Duodenal mucosa (tissue), 2 donors: ENCODE results near the gene TMEM255B.

Source experiments
- H3K27ac ChIP-seq: one replicate; pipeline ENCODE4 v1.7.0; 2013; ENCODE audit warnings: low read depth, low read length
- H3K27me3 ChIP-seq, 2 donors: one replicate each; pipeline ENCODE4 v1.7.0; 2013; ENCODE audit warnings: low read length in 2 of 2, control low read depth in 1 of 2; ENCODE audit not compliant: insufficient read depth in 2 of 2, control insufficient read depth in 1 of 2
- H3K36me3 ChIP-seq, 2 donors: one replicate each; pipeline ENCODE4 v1.7.0; 2013; ENCODE audit warnings: low read length in 2 of 2, control low read depth in 1 of 2; ENCODE audit not compliant: insufficient read depth in 2 of 2, control insufficient read depth in 1 of 2
- H3K4me1 ChIP-seq, 2 donors: one replicate each; pipeline ENCODE4 v1.7.0; 2013; ENCODE audit warnings: low read length in 2 of 2, control low read depth in 1 of 2; ENCODE audit not compliant: insufficient read depth in 2 of 2, control insufficient read depth in 1 of 2
- H3K4me3 ChIP-seq, 2 donors: one replicate each; pipeline ENCODE4 v1.7.0; 2013; ENCODE audit warnings: low read length in 2 of 2, low read depth in 1 of 2
- H3K9ac ChIP-seq, 2 donors: one replicate each; pipeline ENCODE4 v1.7.0; 2013; ENCODE audit warnings: low read length in 2 of 2, low read depth in 1 of 2
- H3K9me3 ChIP-seq, 2 donors: one replicate each; pipeline ENCODE4 v1.7.0; 2013; ENCODE audit warnings: low read length in 2 of 2, control low read depth in 1 of 2; ENCODE audit not compliant: control insufficient read depth in 1 of 2

The TMEM255B gene

DNA sequence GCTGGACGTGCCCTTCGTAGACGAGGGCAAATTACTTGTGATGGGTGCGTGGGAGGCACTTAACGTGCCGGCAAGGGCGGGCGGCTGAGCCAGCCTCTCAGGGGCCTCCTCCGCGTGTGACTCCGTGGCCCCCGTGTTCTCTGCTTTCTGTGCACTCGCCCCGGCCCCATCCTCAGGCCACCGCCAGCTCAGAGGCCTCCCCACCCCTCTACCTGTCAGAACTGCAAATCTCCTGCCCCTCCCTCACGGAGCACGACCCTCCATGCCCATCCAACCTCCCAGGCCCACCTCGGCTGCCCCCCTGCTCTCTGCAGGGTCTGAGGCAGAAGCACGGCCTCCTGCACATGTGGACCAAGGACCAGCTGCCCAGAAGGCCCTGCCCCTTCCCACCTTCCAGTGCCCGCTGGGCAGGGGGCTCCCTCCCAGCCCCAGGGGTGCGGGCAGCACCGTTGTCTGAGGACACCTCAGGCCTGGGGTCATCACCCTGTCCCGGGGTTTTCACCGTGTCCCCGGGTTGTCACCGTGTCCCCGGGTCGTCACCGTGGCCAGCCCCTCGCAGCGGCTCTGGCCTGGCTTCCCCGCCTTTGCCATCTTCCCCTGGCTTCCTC lies 44.5 kb downstream of the TMEM255B start:
- Histone ChIP-seq H3K27me3 (no peaks in the 10 kb centered on the region), H3K27ac (no peak overlapping the region), H3K4me1 (no peaks in the 10 kb centered on the region), H3K36me3 (no peaks in the 10 kb centered on the region), H3K9ac (no peak overlapping the region), H3K4me3 (no peak overlapping the region), H3K9me3 (peaks cover 6% of the 10 kb centered on the region in 2 donors)

DNA sequence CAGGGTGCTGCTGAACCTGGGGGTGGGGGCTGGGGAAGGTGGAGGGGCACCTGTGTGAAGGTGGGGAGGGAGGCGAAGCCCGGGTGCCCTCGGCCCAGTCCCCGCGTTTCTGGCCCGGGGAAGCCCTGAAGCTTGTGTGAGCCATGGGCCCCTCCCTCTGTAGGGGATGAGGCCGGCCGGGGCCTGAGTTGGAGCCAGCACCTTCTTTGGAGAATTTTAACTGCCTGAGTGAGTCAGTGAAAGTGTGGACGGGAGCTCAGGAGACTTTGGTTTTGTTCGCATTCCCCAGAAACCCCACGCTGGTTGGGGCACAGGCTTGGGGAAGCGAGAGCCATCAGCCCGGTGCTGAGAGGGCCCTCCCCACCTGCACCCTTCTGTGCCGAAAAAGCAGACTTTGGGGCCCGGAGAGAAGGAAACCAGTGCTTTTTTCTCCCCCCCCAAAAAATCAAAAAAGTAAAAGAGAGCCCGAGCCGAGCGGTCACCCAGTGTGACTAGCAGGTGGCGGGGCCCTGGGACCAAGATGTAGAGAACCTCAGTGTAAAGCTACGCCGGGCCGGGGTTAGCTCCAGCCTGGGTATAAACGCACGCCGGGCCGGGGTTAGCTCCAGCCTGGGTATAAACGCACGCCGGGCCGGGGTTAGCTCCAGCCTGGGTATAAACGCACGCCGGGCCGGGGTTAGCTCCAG lies 45.1 kb downstream of the TMEM255B start:
- Histone ChIP-seq H3K36me3 (no peaks in the 10 kb centered on the region), H3K27ac (no peak overlapping the region), H3K4me3 (no peak overlapping the region), H3K4me1 (no peaks in the 10 kb centered on the region), H3K27me3 (no peaks in the 10 kb centered on the region), H3K9ac (no peak overlapping the region), H3K9me3 (peaks cover 10 to 12% of the 10 kb centered on the region in 2 donors)

DNA sequence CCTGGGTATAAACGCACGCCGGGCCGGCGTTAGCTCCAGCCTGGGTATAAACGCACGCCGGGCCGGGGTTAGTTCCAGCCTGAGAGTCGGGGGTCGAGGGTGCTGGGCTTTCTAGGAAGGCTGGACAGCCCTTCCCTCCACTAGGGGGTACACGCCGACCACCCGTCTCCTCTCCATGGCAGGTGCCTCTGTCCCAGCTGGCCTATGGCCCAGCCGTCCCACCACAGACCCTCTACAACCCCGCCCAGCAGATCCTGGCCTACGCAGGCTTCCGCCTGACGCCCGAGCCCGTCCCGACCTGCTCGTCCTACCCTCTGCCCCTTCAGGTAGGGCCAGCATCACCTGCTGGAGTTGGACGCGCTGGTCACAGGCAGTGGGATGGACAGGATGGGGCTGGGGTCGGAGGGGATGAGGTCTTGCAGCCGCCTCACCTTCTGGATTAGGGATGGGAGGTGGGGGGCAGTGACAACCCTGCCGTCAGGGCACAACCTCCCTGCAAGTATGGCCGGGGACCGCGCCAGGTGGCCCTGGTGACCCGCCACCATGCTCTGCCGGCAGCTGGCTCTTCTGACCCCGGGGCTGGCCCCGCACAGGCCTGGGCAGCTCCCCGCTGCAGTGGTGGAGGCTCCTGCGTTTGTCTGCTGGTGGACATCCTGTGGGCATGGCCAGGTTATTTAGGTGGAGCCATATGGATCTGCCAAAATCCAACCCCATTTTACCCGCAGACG lies 45.8 kb downstream of the TMEM255B start:
- no peak overlapping the region for H3K9ac ChIP-seq
- H3K9me3 ChIP-seq: peaks cover 10 to 12% of the 10 kb centered on the region in 2 donors
- no peaks in the 10 kb centered on the region for H3K36me3 ChIP-seq
- no peak overlapping the region for H3K4me3 ChIP-seq
- H3K27ac ChIP-seq: no peak overlapping the region
- H3K27me3 ChIP-seq: no peaks in the 10 kb centered on the region
- H3K4me1 ChIP-seq: no peaks in the 10 kb centered on the region

DNA sequence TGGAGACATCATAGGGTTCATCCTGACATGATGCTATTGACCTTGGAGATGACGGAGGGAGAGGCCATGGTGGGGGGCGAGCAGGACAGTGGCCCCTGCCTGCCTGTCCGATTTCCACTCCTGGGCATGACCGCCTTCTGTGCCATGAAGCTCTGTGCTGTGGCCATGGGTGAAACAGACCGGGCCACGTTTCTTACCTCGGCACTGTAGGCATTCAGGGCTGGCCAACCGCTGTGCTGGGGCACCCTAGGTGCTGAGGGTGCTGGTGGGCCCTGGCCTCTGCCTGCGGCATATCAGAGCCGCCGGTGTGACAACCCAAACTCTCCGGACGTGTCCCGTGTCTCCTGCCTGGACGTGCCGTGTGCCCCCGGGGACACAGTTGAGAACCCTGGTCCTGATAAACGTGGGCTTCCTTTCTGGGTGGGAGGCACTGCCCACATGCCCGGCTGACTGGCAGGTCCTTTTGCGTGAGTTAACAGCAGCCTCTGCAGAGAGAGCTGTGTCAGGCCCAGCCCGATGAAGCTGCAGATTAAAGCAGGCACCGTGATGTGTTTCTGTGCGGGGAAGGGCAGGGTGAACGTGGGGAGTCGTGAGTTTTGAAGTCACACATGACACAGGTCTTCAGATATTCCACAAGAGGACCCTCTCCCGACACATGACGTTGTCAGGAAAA lies 46.5 kb downstream of the TMEM255B start:
- H3K4me1 ChIP-seq: no peaks in the 10 kb centered on the region
- peaks cover 10 to 12% of the 10 kb centered on the region in 2 donors for H3K9me3 ChIP-seq
- no peak overlapping the region for H3K27ac ChIP-seq
- no peaks in the 10 kb centered on the region for H3K36me3 ChIP-seq
- H3K9ac ChIP-seq: no peak overlapping the region
- H3K4me3 ChIP-seq: no peak overlapping the region
- H3K27me3 ChIP-seq: no peaks in the 10 kb centered on the region

DNA sequence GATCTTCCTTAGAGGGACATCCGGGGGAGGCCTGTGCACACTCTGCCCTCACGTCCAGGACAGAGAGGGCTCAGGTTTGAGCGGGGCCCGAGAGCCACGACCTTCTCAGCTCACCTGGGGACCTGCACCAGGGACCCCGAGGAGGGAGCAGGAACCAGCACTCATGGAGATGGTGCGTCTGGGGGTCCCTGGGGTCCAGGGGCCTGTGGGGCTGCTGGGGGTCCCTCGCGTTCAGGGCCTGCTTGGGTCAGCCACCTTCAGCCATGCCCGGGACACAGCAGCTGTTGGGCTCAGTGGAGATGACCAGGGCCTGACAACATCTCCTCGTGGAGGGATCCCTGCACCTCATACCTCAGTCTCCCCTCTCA lies 47.1 kb downstream of the TMEM255B start:
- Histone ChIP-seq H3K9me3 (peaks cover 10 to 12% of the 10 kb centered on the region in 2 donors), H3K27me3 (no peaks in the 10 kb centered on the region), H3K4me1 (no peaks in the 10 kb centered on the region), H3K36me3 (no peaks in the 10 kb centered on the region), H3K4me3 (no peak overlapping the region), H3K27ac (no peak overlapping the region), H3K9ac (no peak overlapping the region)

DNA sequence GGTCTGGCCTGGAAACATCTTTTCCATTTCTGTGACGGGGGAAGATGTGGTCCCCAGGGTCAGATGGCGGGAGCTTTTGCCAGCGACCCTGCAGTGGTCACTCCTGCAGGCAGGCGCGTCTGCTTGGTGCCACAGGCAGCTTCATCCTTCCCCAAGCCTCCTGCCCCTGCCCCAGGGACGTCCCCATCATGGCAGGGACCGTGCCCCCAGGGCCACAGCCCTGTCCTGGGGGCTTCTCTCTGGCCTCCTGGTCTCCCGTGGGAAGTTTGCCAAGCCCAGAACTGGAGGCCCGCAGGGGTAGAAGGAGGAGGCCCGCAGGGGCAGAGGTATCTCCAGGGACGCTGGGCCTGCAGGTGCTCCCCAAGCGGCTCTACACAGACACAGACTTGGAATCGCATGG lies 47.5 kb downstream of the TMEM255B start:
- Histone ChIP-seq H3K27ac (no peak overlapping the region), H3K27me3 (no peaks in the 10 kb centered on the region), H3K9me3 (peaks cover 10 to 12% of the 10 kb centered on the region in 2 donors), H3K4me3 (no peak overlapping the region), H3K9ac (no peak overlapping the region), H3K4me1 (no peaks in the 10 kb centered on the region), H3K36me3 (no peaks in the 10 kb centered on the region)

DNA sequence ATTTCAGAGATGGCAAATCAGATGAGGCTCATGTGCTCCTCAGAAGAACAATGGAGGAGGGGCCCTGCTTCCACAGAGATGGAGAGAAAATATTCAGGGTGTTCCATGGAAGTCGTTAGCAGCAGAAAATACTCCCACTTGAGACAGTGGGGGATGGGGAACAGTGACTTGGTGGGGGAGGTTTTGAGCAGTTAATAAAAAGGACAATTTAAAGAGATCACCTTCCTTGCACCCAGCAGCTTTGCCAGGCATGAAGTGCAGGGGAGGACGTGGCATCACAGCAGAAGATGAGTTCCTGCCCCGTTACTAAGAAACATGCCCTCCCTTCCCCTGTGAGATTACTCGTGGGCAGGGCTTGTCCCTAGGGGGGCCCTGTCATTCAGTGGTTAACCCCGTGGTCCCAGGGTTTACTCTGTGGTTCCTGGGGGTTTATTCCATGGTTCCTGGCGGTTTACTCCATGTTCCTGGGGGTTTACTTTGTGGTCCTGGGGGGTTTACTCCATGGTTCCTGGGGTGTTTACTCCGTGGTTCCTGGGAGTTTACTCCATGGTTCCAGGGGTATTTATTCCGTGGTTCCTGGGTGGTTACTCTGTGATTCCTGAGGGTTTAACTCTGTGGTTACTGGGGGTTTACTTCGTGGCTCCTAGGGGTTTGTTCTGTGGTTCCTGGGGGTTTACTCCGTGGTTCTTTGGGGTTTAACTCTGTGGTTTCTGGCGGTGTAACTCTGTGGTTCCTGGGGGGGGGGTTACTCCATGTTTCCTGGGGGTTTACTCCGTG lies 49.2 kb downstream of the TMEM255B start:
- Histone ChIP-seq H3K36me3 (no peaks in the 10 kb centered on the region), H3K27me3 (no peaks in the 10 kb centered on the region), H3K27ac (no peak overlapping the region), H3K4me1 (no peaks in the 10 kb centered on the region), H3K4me3 (no peak overlapping the region), H3K9ac (no peak overlapping the region), H3K9me3 (peaks cover 10 to 12% of the 10 kb centered on the region in 2 donors)

DNA sequence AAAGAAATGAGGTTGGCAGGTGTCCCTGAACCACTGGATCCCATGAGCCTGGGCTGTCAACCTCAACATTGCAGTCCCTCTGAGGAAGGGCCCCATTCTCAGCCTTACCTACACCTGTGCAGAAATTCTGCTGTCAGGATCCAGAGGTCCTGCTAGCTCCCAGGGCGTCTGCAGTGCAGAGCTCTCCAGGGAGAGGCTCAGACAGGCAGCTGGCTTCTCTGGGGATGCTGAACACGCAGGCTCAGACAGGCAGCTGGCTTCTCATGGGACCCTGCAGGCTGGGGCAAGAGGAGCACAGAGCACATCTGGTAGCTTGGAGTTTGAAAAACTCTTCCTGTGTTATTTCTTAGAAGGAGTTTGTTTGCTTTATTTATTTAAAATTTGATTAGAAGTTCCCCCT lies 50.9 kb downstream of the TMEM255B start:
- H3K36me3 ChIP-seq: no peaks in the 10 kb centered on the region
- no peak overlapping the region for H3K4me3 ChIP-seq
- no peaks in the 10 kb centered on the region for H3K4me1 ChIP-seq
- no peak overlapping the region for H3K9ac ChIP-seq
- no peaks in the 10 kb centered on the region for H3K27me3 ChIP-seq
- no peak overlapping the region for H3K27ac ChIP-seq
- H3K9me3 ChIP-seq: peaks cover 10 to 12% of the 10 kb centered on the region in 2 donors

DNA sequence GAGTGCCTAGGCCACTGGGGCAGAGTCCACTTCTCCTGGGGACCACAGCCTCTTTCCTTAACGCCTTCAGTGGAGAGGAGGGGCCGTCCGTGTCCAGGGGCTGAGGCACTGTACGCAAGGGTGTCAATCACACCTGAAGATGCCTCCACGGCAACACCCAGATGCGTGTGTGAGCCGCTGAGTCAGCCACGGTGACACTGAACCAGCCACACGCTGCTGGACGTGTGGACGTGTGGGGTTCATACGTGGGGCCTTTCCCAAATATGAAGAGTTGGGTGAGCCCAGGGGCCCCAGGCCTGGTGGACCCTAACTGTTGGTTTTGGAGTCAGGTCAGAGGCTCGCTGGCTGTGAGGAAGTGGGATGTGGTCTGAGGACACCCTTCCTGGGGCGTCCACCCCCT lies 51.6 kb downstream of the TMEM255B start:
- no peak overlapping the region for H3K9ac ChIP-seq
- H3K9me3 ChIP-seq: peaks cover 10 to 12% of the 10 kb centered on the region in 2 donors
- H3K27me3 ChIP-seq: no peaks in the 10 kb centered on the region
- no peak overlapping the region for H3K27ac ChIP-seq
- H3K4me3 ChIP-seq: no peak overlapping the region
- peaks cover 0 to 4% of the 10 kb centered on the region in 2 donors for H3K4me1 ChIP-seq
- H3K36me3 ChIP-seq: no peaks in the 10 kb centered on the region
